Activated CD8-positive, alpha-beta memory T cell treated with anti-CD3 and anti-CD28 coated beads for 36 hours (primary cell): ENCODE results near the gene CNIH2. TPM values are rescaled to one million over a fixed set of nuclear protein-coding genes. Genes with fewer than 3 reads are reported as not detected.
"Not testable (repeated sequence)": the region's sequence is repeated elsewhere in the genome, so short reads cannot be mapped to it uniquely, and the experiment has no call there.

Experiments used
- CTCF ChIA-PET: fragments of 350-600 bp; sonication (Branson Sonifier 250); formaldehyde crosslinking; loops from one replicate; lab custom pipeline; 2021; ENCODE audit warnings: antibody characterized with exemption; lab: Charles Lee
- POLR2A ChIA-PET: fragments of 350-600 bp; sonication (Branson Sonifier 250); formaldehyde crosslinking; loops from one replicate; lab custom pipeline; 2021; ENCODE audit warnings: antibody characterized with exemption; lab: Charles Lee
- total RNA-seq, 2 experiments: library from RNA; stranded (reverse); gene quantifications; one replicate each; pipeline ENCODE4 v1.2.3, GENCODE V29; 2021

The CNIH2 gene
- total RNA-seq, 2 experiments from 2014 or later: 2.4 to 3.5 TPM

DNA sequence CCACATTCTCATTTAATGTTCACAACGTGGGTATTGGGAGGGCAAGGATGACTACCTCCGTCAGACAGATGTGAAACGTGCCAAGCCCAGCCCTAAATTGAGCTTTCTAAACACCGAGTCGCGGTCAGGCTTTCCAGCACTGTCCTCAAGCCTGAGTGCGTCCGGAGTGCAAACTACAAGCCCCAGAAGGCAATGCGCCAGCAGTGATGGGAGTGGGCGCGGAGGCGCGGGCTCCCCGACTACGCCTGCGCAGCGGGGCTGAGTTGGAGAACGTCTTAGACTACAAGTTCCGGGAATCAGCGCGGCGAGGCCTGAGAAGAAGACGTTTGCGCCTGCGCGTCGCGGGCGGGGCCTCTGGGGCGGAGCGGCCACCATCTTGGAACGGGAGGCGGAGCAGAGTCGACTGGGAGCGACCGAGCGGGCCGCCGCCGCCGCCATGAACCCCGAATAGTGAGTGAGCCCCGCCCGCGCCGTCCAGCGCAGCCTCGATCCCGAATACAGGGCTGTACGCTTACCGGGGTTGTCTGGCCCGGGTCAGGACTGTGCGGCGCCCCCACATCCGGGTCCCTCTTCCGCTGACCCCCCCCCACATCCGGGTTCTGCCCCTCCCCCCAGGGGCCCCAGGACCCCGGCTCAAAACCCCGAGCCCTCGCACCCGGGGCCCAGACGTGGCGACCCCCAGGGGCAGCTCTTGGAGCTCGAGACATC is 9.6 kb upstream of the CNIH2 start, which contains the start of gene RAB1B:
Gene RAB1B (plus strand): TSS at position 396 of the 708 bp plus-strand sequence. CDS start 41 bp downstream, at position 437.
- CTCF ChIA-PET: interaction anchor here (0.8 to 1.5 kb wide), 6 partner anchors 12 to 170 kb away, joined by 3 to 4 read pairs (median 3); partner anchors contain the start of genes MRPL11 and YIF1A
- POLR2A ChIA-PET: interaction anchor here (0.6 to 1.3 kb wide), 3 partner anchors 21 to 133 kb away, joined by 5 to 8 read pairs (median 8); partner anchors contain the start of gene YIF1A

DNA sequence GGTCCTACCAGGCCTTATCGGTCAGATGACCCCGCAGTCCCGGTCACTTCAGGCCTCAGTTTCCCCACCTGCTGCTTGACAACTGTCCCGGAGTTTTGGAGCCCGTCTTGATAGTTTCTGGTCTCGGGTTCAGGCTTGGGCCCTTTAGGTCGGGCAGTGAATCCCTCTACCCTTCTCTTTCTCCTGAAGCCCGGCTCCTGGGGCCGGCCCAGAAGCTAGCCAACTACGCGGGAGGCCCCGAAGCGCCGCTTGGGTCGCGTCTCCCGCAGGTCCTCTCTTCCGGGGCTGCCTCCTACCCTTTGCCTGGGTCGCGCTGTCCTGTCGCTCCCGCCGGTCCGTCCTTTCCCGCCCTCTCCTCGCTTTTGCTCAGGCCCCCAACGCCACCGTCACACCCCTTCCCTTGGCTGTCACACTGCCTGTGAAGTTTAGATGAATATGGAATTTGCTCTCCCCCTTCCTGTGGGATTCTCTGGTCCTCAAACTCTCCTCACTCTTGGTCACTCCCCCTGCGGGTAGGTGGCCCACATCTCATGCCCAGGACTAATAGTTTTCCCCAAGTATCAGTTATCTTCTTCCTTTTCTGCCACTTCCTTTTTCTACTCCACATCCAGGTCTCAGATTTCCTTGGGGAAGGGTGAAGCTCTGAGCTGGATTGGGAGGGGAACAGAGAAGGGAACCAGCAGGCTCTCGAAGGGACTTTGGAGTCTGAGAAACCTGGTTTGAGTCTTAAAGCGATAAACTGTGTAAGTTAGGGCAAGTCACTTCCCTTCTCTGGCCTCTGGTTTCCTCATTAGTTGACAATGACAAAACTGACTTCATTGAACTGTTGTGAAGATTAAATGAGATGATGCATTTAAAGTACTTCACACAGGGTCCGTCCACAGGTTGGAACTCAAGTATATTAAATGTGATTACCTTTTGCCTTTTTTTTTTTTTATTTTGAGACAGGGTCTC is 8.7 kb upstream of the CNIH2 start:
- ChIA-PET POLR2A (interaction anchor here (0.6 kb wide), 1 partner anchor 133 kb away, joined by 8 read pairs; no protein-coding TSS in a partner anchor), CTCF (interaction anchor here (0.8 to 1.5 kb wide), 3 partner anchors 13 to 47 kb away, joined by 3 to 4 read pairs (median 3); partner anchors contain the start of gene YIF1A)

DNA sequence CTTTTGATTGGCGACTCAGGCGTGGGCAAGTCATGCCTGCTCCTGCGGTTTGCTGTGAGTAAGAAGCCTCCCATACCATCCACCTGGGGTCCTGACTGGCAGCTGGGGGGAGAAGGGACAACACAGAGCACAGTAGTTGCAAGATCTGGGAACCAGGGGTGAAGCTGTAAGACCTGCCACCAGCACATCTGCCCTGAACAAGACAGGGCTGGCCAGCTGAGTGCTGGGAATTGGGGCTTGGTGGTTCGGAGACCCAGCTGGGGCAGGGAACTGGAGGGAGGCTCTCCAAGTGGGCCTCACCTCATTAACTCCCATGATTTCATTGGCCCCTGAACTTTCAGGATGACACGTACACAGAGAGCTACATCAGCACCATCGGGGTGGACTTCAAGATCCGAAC is 6.2 kb upstream of the CNIH2 start:
- CTCF ChIA-PET: interaction anchor here (0.7 to 3.8 kb wide), 3 partner anchors 10 to 222 kb away, joined by 3 to 24 read pairs (median 6); partner anchors contain the start of gene YIF1A
- POLR2A ChIA-PET: interaction anchor here (0.6 to 1.1 kb wide), 2 partner anchors 9 to 13 kb away, joined by 3 to 4 read pairs; no protein-coding TSS in a partner anchor

DNA sequence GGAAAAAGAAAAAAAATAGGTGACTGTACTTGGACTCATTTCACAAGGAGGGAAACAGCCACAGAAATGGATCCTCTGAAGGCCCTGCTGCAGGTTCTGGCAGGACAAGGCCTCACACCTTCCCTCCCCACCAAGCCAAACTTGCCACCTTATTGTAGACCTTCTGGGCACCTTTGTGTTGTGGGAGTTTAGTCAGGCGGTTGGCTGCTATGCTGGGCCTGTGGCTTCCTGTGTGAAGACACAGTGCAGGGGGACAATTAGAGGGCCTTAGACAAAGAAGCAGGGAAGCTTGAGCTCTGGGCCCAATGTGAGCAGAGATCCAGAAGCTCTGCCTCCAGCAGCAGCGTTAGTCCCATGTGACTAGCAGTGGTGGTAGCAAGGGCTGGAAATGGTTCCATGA is 5.4 kb upstream of the CNIH2 start:
- CTCF ChIA-PET: interaction anchor here (0.8 to 3.8 kb wide), 2 partner anchors 9 to 49 kb away, joined by 3 to 24 read pairs; no protein-coding TSS in a partner anchor
- POLR2A ChIA-PET: interaction anchor here (0.6 to 1.1 kb wide), 2 partner anchors 8 to 188 kb away, joined by 3 read pairs; no protein-coding TSS in a partner anchor

DNA sequence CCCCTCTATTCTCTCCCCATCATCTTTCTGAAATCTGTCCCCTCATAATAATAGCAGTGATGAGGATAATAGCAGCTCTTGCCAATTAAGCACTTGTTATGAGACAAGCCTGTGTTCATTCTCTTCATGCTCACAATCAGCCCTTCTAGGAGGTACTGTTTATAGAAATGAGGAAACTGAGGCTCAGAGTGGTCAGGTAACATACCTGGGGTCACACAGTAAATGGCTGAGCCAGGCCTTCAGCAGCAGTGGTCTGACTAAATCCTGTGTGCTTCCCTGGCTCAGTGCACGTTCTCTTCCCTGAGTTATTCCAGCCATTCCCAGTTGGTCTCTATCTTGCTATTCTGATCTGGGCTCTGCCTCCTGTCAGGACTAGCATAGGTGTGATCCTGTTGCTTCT is 3.8 kb upstream of the CNIH2 start:
- CTCF ChIA-PET: no interaction called here

DNA sequence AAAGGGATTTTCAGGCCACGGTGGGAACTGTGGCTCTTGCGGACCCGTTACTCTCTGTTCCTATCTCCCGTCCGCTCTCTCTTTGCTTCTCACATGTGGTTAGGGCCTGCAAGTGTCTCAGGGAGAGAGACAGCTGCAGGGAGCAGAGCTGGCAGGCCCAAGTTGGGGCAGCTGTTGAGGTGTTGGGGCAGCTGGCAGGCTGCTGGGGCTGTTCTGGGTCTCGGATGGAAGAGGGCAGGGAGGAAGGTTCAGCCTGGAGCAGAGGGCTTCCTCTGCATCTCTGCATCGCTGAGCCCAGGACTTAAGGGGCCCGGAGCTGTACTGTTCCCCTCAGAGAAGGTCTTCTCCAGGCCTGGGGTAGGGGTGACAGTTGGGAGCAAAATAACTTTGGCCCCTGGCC is 2.6 kb upstream of the CNIH2 start:
- ChIA-PET CTCF (interaction anchor here (0.8 kb wide), 1 partner anchor 11 kb away, joined by 3 read pairs; no protein-coding TSS in a partner anchor), POLR2A (no interaction called here)

More for the DNA sequence above, 3.8 kb upstream of the CNIH2 start:
- POLR2A ChIA-PET: no interaction called here

DNA sequence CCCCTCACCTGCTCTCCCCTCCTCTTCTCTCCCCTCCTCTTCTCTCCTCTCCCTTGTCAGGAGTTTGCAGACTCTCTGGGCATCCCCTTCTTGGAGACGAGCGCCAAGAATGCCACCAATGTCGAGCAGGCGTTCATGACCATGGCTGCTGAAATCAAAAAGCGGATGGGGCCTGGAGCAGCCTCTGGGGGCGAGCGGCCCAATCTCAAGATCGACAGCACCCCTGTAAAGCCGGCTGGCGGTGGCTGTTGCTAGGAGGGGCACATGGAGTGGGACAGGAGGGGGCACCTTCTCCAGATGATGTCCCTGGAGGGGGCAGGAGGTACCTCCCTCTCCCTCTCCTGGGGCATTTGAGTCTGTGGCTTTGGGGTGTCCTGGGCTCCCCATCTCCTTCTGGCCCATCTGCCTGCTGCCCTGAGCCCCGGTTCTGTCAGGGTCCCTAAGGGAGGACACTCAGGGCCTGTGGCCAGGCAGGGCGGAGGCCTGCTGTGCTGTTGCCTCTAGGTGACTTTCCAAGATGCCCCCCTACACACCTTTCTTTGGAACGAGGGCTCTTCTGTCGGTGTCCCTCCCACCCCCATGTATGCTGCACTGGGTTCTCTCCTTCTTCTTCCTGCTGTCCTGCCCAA is 1.9 kb upstream of the CNIH2 start:
- CTCF ChIA-PET: interaction anchor here (0.8 kb wide), 1 partner anchor 11 kb away, joined by 3 read pairs; no protein-coding TSS in a partner anchor
- POLR2A ChIA-PET: no interaction called here

DNA sequence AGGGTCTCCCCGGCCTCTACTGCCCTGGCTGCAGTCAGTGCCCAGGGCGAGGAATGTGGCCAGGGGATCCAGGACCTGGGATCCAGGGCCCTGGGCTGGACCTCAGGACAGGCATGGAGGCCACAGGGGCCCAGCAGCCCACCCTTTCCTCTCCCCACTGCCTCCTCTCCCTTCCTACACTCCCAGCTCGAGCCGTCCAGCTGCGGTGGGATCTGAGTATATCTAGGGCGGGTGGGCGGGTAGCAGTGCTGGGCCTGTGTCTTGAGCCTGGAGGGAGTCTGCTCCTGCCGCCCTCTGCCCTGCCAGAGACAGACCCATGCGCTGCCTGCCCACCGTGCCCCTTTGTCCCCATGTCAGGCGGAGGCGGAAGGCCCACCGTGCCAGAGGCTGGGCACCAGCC is 1.4 kb upstream of the CNIH2 start:
- CTCF ChIA-PET, POLR2A ChIA-PET: not testable (repeated sequence)

DNA sequence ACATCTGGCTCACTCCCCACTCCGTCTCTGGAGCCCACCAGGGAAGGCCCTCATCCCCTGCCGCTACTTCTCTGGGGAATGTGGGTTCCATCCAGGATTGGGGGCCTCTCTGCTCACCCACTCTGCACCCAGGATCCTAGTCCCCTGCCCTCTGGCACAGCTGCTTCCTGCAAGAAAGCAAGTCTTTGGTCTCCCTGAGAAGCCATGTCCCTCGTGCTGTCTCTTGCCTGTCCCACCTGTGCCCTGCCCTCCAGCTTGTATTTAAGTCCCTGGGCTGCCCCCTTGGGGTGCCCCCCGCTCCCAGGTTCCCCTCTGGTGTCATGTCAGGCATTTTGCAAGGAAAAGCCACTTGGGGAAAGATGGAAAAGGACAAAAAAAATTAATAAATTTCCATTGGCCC is 911 bp upstream of the CNIH2 start:
- CTCF ChIA-PET, POLR2A ChIA-PET: not testable (repeated sequence)

DNA sequence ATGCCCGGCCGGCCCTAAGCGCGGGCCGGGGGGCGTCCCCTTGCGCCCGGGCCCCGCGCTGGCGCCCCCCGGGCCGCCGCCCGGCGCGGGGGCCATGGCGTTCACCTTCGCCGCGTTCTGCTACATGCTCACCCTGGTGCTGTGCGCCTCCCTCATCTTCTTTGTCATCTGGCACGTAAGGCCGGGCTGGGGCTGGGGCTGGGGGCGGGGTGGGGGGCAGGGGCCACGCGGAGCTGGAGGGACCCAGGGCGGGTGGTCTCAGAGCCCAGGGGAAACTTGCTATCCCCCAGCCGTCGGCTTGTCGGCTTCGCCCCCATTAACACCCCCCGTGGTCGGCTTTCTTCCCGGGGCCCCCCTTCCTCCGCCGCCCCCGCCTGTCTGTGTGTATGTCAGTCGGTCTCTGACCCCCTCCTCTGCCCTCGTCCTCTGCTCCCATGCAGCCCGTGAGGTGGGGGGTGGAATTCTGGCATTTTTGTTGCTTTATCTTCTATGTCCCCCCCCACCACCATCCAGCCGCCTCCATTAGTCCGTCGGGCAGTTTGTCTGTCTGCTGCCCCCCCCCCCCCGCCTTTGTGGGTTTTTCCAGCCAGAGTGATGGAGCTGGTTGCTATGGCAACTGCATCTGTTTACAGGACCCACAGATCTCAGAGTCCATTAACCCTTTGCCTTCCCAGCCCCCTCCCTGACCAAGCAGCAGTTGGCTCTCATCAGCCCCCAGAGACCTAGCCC is 552 bp downstream of the CNIH2 start:
- ChIA-PET POLR2A (interaction anchor here (1.0 kb wide), 1 partner anchor 10 kb away, joined by 3 read pairs; no protein-coding TSS in a partner anchor), CTCF (interaction anchor here (1.1 kb wide), 1 partner anchor 56 kb away, joined by 3 read pairs; no protein-coding TSS in a partner anchor)

DNA sequence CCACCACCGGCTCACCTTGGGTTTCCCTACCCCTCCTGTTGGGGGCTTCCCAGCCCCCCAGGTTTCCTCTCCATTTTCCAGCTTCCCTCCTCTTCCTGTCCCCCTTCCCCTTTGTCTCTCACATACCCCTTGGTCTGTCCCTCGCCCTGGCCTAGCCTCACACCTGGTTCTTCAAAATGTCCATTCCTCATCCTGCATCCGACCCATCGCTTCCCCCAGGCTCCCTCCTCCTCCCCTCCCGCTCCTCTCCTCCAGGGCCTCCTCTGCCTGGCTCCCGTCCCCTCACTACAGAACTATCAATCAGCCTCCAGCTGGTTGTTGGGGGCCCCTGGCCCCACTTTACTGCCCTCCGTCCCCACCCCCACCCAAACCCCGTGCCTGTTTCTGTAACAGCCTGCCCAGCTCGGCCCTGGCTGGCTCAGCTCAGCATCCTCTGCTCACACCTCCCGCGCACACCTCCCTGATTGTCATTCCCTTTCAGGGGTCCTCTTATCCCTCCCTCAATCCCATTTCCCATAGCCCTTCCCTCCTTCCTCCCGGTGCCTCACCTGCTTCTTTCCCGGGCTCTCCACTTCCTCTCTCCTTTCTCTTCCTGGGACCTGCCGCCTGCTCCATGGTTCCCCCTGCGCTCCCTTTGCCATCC is 1.2 kb downstream of the CNIH2 start:
- CTCF ChIA-PET: no interaction called here
- POLR2A ChIA-PET: interaction anchor here (0.7 to 1.3 kb wide), 3 partner anchors 9 to 12 kb away, joined by 3 to 6 read pairs (median 6); partner anchors contain the start of gene YIF1A

DNA sequence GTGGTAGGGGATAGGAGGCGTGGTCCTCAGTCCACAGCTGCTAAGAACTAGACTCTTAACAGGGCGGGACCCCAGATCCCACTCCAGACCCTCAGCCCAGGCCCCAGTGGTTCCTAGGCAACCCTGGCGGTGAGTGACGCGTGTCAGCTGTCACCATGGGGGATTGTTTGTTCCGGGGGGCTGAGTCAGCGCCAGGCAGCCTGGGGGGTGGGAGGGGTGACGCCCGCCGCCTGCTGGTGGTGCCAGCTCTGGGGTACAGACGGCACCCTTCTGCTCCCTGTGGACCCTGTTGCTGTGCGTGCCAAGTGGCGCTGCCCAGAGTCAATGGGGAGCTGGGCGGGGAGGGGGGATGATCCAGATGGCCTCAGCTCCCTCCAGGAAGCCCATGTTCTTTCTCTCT is 2.5 kb downstream of the CNIH2 start:
- ChIA-PET CTCF (interaction anchor here (0.9 to 3.2 kb wide), 5 partner anchors 9 to 57 kb away, joined by 3 to 24 read pairs (median 5); no protein-coding TSS in a partner anchor), POLR2A (interaction anchor here (1.0 to 1.3 kb wide), 3 partner anchors 8 to 31 kb away, joined by 3 to 6 read pairs (median 3); partner anchors contain the start of gene YIF1A)

DNA sequence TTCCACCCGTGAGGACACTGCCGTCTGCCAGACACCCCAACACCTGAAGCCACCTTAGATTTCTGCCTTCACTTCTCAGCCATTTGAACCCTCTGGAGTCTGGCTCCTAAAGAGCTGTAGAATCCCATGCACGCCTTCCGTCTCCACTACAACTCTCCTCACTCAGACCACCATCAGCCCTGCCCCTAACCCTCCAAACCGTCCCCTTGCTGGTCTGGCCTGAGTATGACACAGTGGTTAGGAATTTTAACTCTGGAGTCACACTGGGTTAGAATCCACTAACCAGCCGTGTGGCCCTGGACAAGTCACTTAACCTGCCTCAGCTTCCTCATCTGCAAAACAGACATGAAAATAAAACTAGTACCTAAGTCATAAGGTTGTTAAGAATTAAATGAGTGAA is 3.0 kb downstream of the CNIH2 start:
- ChIA-PET POLR2A (interaction anchor here (0.5 to 1.1 kb wide), 4 partner anchors 9 to 1506 kb away, joined by 3 read pairs; no protein-coding TSS in a partner anchor), CTCF (interaction anchor here (0.9 to 3.2 kb wide), 6 partner anchors 8 to 58 kb away, joined by 3 to 24 read pairs (median 4); partner anchors contain the start of gene YIF1A)

DNA sequence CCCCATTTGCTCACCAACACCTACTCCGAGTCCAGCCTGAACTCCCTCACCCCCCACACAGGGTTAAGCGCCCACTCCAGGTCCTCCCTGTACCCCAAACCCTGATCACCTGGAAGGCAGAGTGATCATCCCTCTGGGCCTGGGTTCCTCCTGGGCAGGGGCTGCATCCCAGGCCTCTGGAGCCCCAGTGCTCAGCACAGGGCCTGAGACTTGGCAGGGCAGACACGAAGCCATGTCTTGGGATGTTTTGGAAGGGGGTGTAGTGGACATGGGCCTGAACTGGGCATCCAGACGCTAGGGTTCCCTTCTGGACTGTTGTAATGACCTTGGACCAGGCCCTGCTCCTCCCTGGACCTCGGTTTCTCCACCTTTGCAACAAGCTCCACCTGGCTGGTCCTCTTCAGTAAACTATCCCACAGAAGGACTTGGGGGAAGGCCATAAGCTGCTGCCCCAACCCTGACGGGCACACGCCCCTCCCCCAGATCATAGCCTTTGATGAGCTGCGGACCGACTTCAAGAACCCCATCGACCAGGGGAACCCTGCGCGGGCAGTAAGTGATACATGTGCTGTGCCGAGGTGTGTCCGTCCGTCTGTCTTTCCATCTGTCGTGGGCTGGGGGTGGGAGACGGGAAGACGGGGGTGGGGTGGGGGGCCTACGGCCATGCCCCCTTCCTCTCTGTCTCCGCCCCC is 3.9 kb downstream of the CNIH2 start:
- ChIA-PET POLR2A (interaction anchor here (0.6 to 1.1 kb wide), 2 partner anchors 10 to 54 kb away, joined by 3 read pairs; no protein-coding TSS in a partner anchor), CTCF (interaction anchor here (0.7 to 3.2 kb wide), 17 partner anchors 7 to 422 kb away, joined by 3 to 24 read pairs (median 4); partner anchors contain the start of genes B4GAT1, TMEM151A and YIF1A)

DNA sequence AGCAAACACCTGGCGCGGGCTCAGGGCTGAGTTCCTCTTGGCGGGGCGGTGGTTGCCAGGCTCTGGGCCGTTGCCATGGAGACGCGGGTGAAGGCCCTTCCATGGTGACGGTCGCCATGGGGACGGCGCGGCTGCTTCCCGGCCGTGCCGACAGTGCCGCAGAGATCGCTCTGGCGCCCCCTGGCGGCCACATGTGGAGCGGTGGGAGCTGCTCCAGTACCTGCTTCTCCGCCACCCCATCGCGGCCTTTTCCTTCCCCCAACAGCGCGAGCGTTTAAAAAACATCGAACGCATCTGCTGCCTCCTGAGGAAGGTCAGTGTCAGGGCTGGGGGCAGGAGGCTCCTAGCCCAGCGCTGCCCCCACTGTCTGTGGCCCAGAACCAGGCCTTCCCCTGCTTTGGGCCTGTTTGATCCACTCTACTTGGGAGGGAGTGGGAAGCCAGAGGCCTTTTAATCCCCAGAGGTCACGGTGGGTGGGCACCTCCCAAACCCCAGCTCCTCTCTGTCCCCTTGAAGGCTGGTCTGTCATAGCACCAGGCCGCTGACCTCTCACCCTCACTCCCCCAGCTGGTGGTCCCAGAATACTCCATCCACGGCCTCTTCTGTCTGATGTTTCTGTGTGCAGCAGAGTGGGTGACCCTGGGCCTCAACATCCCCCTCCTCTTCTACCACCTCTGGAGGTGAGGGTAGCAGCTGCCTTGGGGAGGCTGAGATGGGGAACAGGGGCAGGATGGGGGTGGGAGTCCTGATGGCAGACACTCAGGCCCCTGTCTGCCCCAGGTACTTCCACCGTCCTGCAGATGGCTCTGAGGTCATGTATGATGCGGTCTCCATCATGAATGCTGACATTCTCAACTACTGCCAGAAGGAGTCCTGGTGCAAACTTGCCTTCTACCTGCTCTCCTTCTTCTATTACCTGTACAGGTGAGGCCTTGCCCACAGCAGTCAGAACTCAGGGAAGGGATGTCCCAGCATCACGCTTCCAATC is 4.8 kb downstream of the CNIH2 start:
- ChIA-PET POLR2A (interaction anchor here (0.6 kb wide), 1 partner anchor 55 kb away, joined by 3 read pairs; no protein-coding TSS in a partner anchor), CTCF (interaction anchor here (0.6 to 3.2 kb wide), 19 partner anchors 9 to 423 kb away, joined by 3 to 24 read pairs (median 4); partner anchors contain the start of genes B4GAT1, RIN1 and TMEM151A)
